ENCODE results near the gene PCGF1. TPM values are rescaled to one million over a fixed set of nuclear protein-coding genes. Genes with fewer than 3 reads are reported as not detected.
A peak's percentile ranks its signal among the peaks of the same experiment; 100 is the strongest.

PCGF1 gene
- total and polyA plus RNA-seq, 4 donors = 10.0 to 21.5 (median 19.1) TPM

DNA sequence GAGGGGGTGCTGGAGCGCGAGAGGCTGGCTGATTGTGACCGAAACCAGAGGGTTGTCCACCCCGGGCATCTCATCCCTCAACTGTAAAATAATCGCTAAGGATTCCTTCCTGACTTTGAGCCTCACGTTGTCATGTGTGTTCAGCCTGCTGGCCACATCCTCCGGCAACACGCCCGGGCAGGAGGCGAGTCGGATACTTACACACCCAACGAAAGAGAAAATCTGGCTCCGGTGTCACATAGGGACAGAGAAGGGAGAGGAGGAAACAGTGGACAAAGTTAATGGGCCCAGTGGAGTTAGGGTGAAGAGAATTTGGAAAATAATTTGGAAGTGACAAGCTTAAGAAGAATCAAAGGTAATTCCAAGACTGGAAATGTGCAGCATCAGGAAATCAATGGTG, 9.2 kb upstream of the PCGF1 start:
- Histone ChIP-seq H3K9me3 (ENCODE audit: control insufficient read depth, insufficient read depth, low read length) (no peaks in the 10 kb centered on the region), H3K27me3 (ENCODE audit: control insufficient read depth, insufficient read depth, low read length) (peaks cover 90% of the 10 kb centered on the region), H3K27ac (ENCODE audit: low read depth, low read length) (no peak overlapping the region), H3K4me1 (ENCODE audit: control insufficient read depth, insufficient read depth, low read length) (peaks cover 29% of the 10 kb centered on the region), H3K36me3 (ENCODE audit: control insufficient read depth, insufficient read depth, low read length) (no peaks in the 10 kb centered on the region), H3K4me3 (ENCODE audit: low read depth, low read length) (no peak overlapping the region)
- DNase-seq (ENCODE audit: low read depth in 4 of 6, low spot score in 6 of 6) = no peak
- 78% methylated on average over 11 of the region's 13 CpGs for WGBS (ENCODE audit: insufficient coverage)

DNA sequence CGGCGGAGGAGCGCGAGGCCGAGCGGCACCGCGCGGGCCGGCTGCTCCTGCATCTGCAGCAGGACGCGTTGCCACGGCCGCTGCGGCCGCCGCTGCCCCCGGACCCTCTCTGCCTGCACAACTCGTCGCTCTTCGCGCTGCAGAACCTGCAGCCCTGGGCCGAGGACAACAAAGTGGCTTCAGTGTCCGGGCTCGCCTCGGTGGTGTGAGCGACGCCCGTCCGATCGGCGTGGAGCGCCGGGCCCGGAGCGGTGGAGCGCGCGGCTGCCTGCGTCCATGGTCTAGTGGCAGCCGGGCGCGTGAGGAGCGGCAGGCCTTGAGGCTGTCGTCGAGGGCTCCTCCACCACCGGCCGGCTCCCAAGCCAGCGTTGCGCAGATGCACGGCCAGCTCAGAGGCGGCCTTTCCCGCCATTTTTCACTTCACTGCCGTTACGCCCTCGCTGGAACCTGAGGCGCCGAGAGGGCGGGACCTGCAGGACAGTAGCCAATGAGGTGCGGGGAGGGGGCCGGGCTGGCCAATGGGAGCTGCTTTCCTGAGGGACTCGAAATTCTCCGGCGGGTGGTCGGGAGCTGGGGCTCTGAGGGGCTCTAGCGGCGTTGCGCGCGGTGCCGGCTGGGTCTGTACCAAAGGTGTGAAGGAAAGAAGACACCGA, 8.6 kb upstream of the PCGF1 start:
- H3K4me3 ChIP-seq (ENCODE audit: low read depth, low read length) = no peak overlapping the region
- WGBS (ENCODE audit: insufficient coverage) = under 1% methylated on average over 72 of the region's 72 CpGs
- DNase-seq (ENCODE audit: low read depth in 4 of 6, low spot score in 6 of 6) = peak in 2 of 6 donors; percentile 87 to 88
- H3K9me3 ChIP-seq (ENCODE audit: control insufficient read depth, insufficient read depth, low read length) = no peaks in the 10 kb centered on the region
- H3K27ac ChIP-seq (ENCODE audit: low read depth, low read length) = no peak overlapping the region
- no peaks in the 10 kb centered on the region for H3K36me3 ChIP-seq (ENCODE audit: control insufficient read depth, insufficient read depth, low read length)
- H3K27me3 ChIP-seq (ENCODE audit: control insufficient read depth, insufficient read depth, low read length) = peaks cover 95% of the 10 kb centered on the region
- peaks cover 29% of the 10 kb centered on the region for H3K4me1 ChIP-seq (ENCODE audit: control insufficient read depth, insufficient read depth, low read length)

DNA sequence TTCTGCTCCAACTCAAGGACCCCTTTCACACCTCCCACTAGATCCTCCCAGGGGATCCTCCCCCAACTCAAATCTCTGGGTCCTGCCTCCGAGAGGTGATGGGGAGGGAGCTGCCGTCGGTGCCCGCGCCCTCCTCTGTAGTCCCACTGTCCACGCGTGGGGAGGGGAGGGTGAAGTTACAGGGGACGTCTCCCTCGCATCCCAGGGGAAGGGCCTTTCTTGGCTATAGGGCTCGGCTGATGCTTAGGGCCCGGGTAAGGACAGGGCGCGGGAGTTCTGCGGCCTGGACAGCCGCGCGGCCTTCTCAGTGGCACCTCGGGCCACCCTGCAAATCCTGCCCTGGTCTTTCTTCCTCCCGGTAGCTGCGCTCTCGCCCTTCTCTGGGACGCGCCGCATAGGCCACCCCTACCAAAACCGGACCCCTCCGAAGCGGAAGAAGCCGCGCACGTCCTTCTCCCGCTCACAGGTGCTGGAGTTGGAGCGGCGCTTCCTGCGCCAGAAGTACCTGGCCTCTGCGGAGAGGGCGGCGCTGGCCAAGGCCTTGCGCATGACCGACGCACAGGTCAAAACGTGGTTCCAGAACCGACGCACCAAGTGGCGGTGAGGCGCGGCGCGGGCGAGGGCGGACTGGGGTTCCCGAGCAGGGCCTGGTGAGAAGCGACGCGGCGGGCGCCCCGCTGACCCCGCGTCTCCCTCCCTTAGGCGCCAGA, 7.9 kb upstream of the PCGF1 start:
- no peaks in the 10 kb centered on the region for H3K36me3 ChIP-seq (ENCODE audit: control insufficient read depth, insufficient read depth, low read length)
- 1% methylated on average over 52 of the region's 60 CpGs for whole genome bisulfite sequencing (ENCODE audit: insufficient coverage)
- peak in 1 of 6 donors; percentile 10 for DNase-seq (ENCODE audit: low read depth in 4 of 6, low spot score in 6 of 6)
- H3K4me1 ChIP-seq (ENCODE audit: control insufficient read depth, insufficient read depth, low read length) = peaks cover 29% of the 10 kb centered on the region
- peaks cover 98% of the 10 kb centered on the region for H3K27me3 ChIP-seq (ENCODE audit: control insufficient read depth, insufficient read depth, low read length)
- no peaks in the 10 kb centered on the region for H3K9me3 ChIP-seq (ENCODE audit: control insufficient read depth, insufficient read depth, low read length)
- no peak overlapping the region for H3K4me3 ChIP-seq (ENCODE audit: low read depth, low read length)
- no peak overlapping the region for H3K27ac ChIP-seq (ENCODE audit: low read depth, low read length)

DNA sequence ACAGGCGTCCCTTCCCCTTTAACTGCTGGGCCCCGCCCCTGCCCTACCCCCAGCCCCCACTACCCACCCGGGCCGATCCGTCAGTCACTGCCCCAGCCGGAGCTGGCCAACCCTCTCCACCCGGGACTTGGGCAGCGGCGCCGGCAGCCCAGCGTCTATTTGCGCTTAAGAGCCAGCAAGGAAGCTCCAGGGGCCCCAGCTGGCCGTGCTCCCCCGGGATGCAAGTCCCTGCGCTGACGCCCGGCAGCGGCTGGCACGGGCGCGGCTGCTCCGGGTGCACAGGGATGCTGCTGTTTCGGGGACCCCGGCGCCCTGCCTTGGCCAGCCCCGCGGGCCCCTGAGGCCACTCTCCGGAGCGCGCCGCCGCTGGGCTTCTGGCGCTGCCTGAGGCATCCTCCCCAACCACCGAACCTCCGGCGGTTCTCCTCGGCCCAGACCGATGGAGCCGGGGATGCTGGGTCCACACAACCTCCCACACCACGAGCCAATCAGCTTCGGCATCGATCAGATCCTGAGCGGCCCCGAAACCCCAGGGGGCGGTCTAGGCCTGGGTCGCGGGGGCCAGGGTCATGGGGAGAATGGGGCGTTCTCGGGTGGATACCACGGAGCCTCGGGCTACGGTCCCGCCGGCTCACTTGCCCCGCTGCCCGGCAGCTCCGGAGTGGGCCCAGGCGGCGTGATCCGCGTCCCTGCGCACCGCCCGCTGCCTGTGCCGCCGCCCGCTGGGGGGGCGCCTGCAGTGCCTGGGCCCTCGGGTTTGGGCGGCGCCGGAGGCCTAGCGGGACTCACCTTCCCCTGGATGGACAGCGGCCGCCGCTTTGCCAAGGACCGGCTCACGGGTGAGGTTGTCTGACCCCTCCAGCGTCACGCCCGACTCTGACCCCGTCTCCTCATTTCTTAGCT, 7.1 kb upstream of the PCGF1 start, which contains the start of gene TLX2:
TSS of gene TLX2 (plus strand) at position 83 of the 903 bp plus-strand sequence. CDS start at position 440, 357 bp downstream.
- WGBS (ENCODE audit: insufficient coverage) = under 1% methylated on average over 72 of the region's 82 CpGs
- no peak within 1 kb of the TSS for H3K27ac ChIP-seq (ENCODE audit: low read depth, low read length)
- H3K36me3 ChIP-seq (ENCODE audit: control insufficient read depth, insufficient read depth, low read length) = no peaks in the 10 kb centered on the region
- H3K9me3 ChIP-seq (ENCODE audit: control insufficient read depth, insufficient read depth, low read length) = no peaks in the 10 kb centered on the region
- H3K4me1 ChIP-seq (ENCODE audit: control insufficient read depth, insufficient read depth, low read length) = peaks cover 29% of the 10 kb centered on the region
- H3K4me3 ChIP-seq (ENCODE audit: low read depth, low read length) = no peak within 1 kb of the TSS
- peak in 1 of 6 donors; percentile 24 for DNase-seq (ENCODE audit: low read depth in 4 of 6, low spot score in 6 of 6)
- peaks cover 98% of the 10 kb centered on the region for H3K27me3 ChIP-seq (ENCODE audit: control insufficient read depth, insufficient read depth, low read length)

DNA sequence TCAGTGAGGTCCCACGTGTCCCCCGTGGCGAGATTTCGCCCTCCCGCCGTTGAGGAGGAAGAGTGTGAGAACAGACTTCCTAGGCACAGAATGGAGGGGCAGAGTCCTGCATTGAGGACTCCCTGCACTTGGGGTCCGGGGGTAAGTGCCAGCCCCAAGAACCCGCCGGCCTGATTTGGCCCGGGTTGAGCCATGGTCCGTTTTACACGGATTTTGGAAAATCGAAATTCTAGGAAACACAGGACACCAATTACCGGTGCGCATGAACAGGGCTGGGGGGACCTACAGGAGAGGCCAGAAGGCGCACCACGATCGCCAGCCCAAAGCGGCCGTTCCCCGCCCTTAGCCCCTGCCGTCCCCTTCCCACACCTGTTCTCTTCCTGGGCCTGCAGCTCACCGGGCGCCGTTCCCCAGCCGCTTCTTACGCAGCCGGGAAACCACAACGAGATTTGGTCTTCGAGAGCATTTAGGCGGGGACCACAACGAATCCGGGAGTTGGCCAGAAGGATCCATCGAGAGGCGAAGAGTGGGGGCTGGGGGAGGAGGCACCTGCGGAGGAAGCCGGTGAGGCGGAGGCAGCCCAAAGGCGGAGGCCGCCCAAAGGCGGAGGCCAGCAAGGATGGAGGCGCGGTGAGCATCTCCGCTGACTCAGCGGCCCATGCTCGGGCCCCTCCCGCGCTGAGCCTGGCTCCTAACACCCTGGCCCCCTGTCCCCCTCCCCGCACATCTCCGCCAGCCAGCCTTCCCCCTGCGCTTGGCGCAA, 6.3 kb upstream of the PCGF1 start:
- Histone ChIP-seq H3K4me3 (ENCODE audit: low read depth, low read length) (no peak overlapping the region), H3K36me3 (ENCODE audit: control insufficient read depth, insufficient read depth, low read length) (no peaks in the 10 kb centered on the region), H3K27ac (ENCODE audit: low read depth, low read length) (no peak overlapping the region), H3K9me3 (ENCODE audit: control insufficient read depth, insufficient read depth, low read length) (no peaks in the 10 kb centered on the region), H3K27me3 (ENCODE audit: control insufficient read depth, insufficient read depth, low read length) (peaks cover 96% of the 10 kb centered on the region), H3K4me1 (ENCODE audit: control insufficient read depth, insufficient read depth, low read length) (peaks cover 29% of the 10 kb centered on the region)
- 2% methylated on average over 52 of the region's 52 CpGs for WGBS (ENCODE audit: insufficient coverage)
- peak in 2 of 6 donors; percentile 38 to 42 for DNase-seq (ENCODE audit: low read depth in 4 of 6, low spot score in 6 of 6)

DNA sequence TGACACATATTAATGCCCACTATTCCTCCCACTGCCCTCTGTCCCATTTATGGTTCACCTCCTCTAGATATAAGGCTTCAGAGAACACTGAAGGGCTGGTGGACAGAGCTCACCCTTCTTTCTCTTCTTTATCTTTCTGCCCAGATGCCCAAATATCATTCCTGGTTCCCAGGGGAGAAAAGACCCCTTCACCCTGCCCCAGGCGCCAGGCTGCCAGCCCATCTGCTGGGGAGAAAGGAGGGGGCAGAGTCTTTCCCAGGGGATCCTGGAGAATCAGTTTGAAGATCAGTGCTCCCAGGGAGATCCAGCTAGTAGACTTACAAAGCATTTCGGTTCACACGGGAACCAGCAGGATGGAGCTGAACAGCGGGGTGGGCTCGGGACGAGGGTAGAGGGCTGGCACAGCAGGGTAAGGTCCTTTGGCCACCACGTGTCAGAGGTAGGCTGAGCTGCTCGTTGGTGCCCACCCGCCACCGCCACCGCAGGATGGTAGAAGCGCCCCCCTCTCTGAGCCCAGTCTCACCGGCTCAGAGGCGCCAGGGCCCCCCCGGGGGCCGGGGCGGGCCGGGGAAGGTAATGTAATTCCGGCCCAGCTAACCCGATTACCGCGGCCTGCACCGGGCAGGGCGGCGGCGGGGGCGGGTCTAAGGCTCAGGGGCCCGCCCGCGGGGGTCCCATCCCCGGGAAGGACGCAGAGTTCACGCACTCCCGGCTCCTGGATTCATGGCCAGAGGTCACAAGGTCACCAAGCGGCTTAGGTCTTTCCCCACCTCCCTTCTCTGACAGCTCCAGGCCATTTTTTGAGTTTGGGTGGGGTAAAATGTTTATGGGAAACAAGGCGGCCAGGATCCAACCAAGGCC, 5.5 kb upstream of the PCGF1 start:
- H3K27me3 ChIP-seq (ENCODE audit: control insufficient read depth, insufficient read depth, low read length) = peaks cover 92% of the 10 kb centered on the region
- no peak overlapping the region for H3K4me3 ChIP-seq (ENCODE audit: low read depth, low read length)
- no peak for DNase-seq (ENCODE audit: low read depth in 4 of 6, low spot score in 6 of 6)
- H3K36me3 ChIP-seq (ENCODE audit: control insufficient read depth, insufficient read depth, low read length) = no peaks in the 10 kb centered on the region
- H3K27ac ChIP-seq (ENCODE audit: low read depth, low read length) = no peak overlapping the region
- WGBS (ENCODE audit: insufficient coverage) = under 1% methylated on average over 34 of the region's 36 CpGs
- peaks cover 34% of the 10 kb centered on the region for H3K4me1 ChIP-seq (ENCODE audit: control insufficient read depth, insufficient read depth, low read length)
- H3K9me3 ChIP-seq (ENCODE audit: control insufficient read depth, insufficient read depth, low read length) = no peaks in the 10 kb centered on the region

DNA sequence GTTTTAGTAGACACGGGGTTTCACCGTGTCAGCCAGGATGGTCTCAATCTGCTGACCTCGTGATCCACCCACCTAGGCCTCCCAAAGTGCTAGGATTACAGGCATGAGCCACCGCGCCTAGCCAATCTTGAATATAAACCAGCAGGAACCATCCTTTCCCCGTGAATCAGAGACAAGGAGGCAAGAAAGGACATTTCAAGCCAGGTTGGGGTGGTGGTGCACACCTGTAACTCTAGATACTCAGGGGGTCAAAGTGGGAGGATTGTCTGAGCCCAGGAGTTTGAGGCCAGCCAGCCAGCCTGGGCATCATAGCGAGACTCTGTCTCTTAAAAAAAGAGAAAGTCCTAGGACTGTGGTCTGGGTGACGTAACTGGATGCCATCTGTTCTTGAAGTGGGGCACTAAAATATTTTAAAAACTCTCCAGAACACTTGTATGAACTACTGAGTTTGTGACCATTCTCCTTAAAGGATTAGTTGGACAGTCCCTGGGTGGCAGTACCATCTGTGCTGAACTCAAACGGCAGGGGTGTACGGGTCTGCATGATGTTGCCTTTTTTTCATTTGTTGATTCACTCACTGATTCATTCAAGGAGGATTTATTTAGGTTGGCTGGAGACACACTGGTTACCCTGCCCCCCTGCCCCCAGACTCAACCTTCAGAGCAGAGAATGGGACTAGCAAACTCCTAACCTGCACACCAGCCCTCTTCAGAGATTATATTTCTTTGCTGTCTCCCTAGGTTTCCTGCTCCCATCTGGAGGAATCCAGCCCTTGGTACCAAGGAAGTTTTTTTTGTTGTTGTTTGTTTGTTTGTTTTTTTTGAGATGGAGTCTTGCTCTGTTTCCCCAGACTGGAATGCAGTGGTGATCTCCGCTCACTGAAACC, 3.9 kb upstream of the PCGF1 start:
- H3K27ac ChIP-seq (ENCODE audit: low read depth, low read length) = no peak overlapping the region
- no peak overlapping the region for H3K4me3 ChIP-seq (ENCODE audit: low read depth, low read length)
- no peaks in the 10 kb centered on the region for H3K36me3 ChIP-seq (ENCODE audit: control insufficient read depth, insufficient read depth, low read length)
- peaks cover 42% of the 10 kb centered on the region for H3K4me1 ChIP-seq (ENCODE audit: control insufficient read depth, insufficient read depth, low read length)
- no peak for DNase-seq (ENCODE audit: low read depth in 4 of 6, low spot score in 6 of 6)
- 35% methylated on average over 7 of the region's 11 CpGs for WGBS (ENCODE audit: insufficient coverage)
- H3K9me3 ChIP-seq (ENCODE audit: control insufficient read depth, insufficient read depth, low read length) = no peaks in the 10 kb centered on the region
- peaks cover 81% of the 10 kb centered on the region for H3K27me3 ChIP-seq (ENCODE audit: control insufficient read depth, insufficient read depth, low read length)

DNA sequence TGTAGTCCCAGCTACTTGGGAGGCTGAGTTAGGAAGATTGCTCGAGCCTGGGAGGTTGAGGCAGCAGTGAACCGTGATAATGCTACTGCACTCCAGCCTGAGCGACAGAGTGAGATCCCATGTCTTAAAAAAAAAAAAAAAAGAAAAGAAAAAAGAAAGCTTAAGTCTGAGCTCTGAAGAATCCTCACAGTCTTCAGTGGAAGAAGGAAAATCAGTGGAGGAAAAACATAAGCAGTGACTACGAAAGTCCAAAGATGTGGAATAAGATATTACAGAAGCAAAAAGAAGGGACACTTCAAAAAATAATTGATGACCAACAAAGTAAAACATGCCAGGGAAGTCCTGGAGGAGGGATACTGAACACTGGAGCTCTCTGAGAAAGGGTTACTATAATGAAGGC, 2.8 kb upstream of the PCGF1 start:
- Histone ChIP-seq H3K4me1 (ENCODE audit: control insufficient read depth, insufficient read depth, low read length) (peaks cover 42% of the 10 kb centered on the region), H3K27ac (ENCODE audit: low read depth, low read length) (no peak overlapping the region), H3K4me3 (ENCODE audit: low read depth, low read length) (no peak overlapping the region), H3K27me3 (ENCODE audit: control insufficient read depth, insufficient read depth, low read length) (peaks cover 79% of the 10 kb centered on the region), H3K36me3 (ENCODE audit: control insufficient read depth, insufficient read depth, low read length) (peaks cover 9% of the 10 kb centered on the region), H3K9me3 (ENCODE audit: control insufficient read depth, insufficient read depth, low read length) (no peaks in the 10 kb centered on the region)
- no peak for DNase-seq (ENCODE audit: low read depth in 4 of 6, low spot score in 6 of 6)
- WGBS (ENCODE audit: insufficient coverage) = 84% methylated on average over 4 of the region's 4 CpGs

Data from spinal cord (tissue), 10 donors.